IMR-90 (cell line): Measurements from ENCODE around the gene FAM118A. TPM values are rescaled to one million over a fixed set of nuclear protein-coding genes. Genes with fewer than 3 reads are reported as not detected.

Source experiments
- ATAC-seq: fragments of 200-7000 bp; cut with Tn5 transposase; 2 replicates; pipeline ENCODE4 v1.9.1; 2020; ENCODE audit warnings: low read depth, mild to moderate bottlenecking, moderate library complexity
- BruUV-seq: library from RNA; stranded (reverse); fragments of 400-500 nt; replicated peaks from 2 replicates; lab custom pipeline; 2021; lab: Mats Ljungman, UMichigan
- CTCF ChIA-PET: fragments of 300-600 bp; formaldehyde crosslinking; extraction: SDS; loops from one replicate; lab custom pipeline; 2021; ENCODE audit warnings: antibody characterized with exemption; lab: Yijun Ruan, JAX
- POLR2A ChIA-PET: fragments of 300-600 bp; sonication (Branson Sonifier 250); formaldehyde crosslinking; loops from one replicate; lab custom pipeline; 2022; ENCODE audit warnings: antibody characterized with exemption; ENCODE audit not compliant: unreplicated experiment; lab: Charles Lee
- DNase-seq: peaks from one replicate; pipeline ENCODE4 v3.0.0; 2013
- H2AFZ ChIP-seq: replicated peaks from 2 replicates; pipeline ENCODE3; 2013; ENCODE audit warnings: low read length, mild to moderate bottlenecking; ENCODE audit not compliant: poor library complexity
- H2AK5ac ChIP-seq: 2 replicates; pipeline ENCODE4 v1.6.1; 2013; ENCODE audit warnings: low read depth, low read length, inconsistent platforms
- H2AK9ac ChIP-seq: replicated peaks from 2 replicates; pipeline ENCODE3; 2013; ENCODE audit warnings: mild to moderate bottlenecking, low read depth, low read length, moderate library complexity; ENCODE audit not compliant: poor library complexity
- H2BK120ac ChIP-seq: 2 replicates; pipeline ENCODE4 v1.6.1; 2013; ENCODE audit warnings: low read depth, low read length, inconsistent platforms
- H2BK15ac ChIP-seq: 3 replicates; pipeline ENCODE4 v1.6.1; 2013; ENCODE audit warnings: low read depth, low read length, inconsistent platforms
- H2BK20ac ChIP-seq: 2 replicates; pipeline ENCODE4 v1.6.1; 2013; ENCODE audit warnings: low read depth, mild to moderate bottlenecking, inconsistent platforms, low read length, moderate library complexity
- H2BK5ac ChIP-seq: 2 replicates; pipeline ENCODE4 v1.6.1; 2013; ENCODE audit warnings: mild to moderate bottlenecking, low read depth, low read length, inconsistent platforms; ENCODE audit not compliant: poor library complexity, severe bottlenecking
- H3K14ac ChIP-seq: replicated peaks from 2 replicates; pipeline ENCODE4 v1.6.1; 2013; ENCODE audit warnings: low read depth, low read length, inconsistent platforms
- H3K18ac ChIP-seq: 2 replicates; pipeline ENCODE4 v1.6.1; 2013; ENCODE audit warnings: low read depth, low read length, control low read depth
- H3K23ac ChIP-seq: 2 replicates; pipeline ENCODE4 v1.6.1; 2013; ENCODE audit warnings: low read depth, low read length, inconsistent platforms
- H3K27ac ChIP-seq: 2 replicates; pipeline ENCODE4 v1.5.1; 2013; ENCODE audit warnings: mild to moderate bottlenecking, control low read depth, low read length; ENCODE audit not compliant: insufficient read depth
- H3K27me3 ChIP-seq: 2 replicates; pipeline ENCODE4 v1.6.1; 2013; ENCODE audit warnings: low read length; ENCODE audit not compliant: control insufficient read depth, insufficient read depth
- H3K36me3 ChIP-seq: 2 replicates; pipeline ENCODE4 v1.6.1; 2013; ENCODE audit warnings: low read length, mixed read lengths; ENCODE audit not compliant: control insufficient read depth, insufficient read depth
- H3K4ac ChIP-seq: 2 replicates; pipeline ENCODE4 v1.6.1; 2013; ENCODE audit warnings: low read depth, low read length, inconsistent platforms
- H3K4me1 ChIP-seq: 2 replicates; pipeline ENCODE4 v1.6.1; 2013; ENCODE audit warnings: low read length, mixed read lengths; ENCODE audit not compliant: control insufficient read depth, insufficient read depth
- H3K4me2 ChIP-seq: 2 replicates; pipeline ENCODE4 v1.6.1; 2013; ENCODE audit warnings: low read depth, mild to moderate bottlenecking, control low read depth, low read length, moderate library complexity
- H3K4me3 ChIP-seq: 2 replicates; pipeline ENCODE4 v1.5.1; 2013; ENCODE audit warnings: low read depth, mild to moderate bottlenecking, control low read depth, low read length, moderate library complexity; ENCODE audit not compliant: insufficient read depth
- H3K56ac ChIP-seq: 2 replicates; pipeline ENCODE4 v1.6.1; 2013; ENCODE audit warnings: low read length, inconsistent platforms; ENCODE audit not compliant: insufficient read depth; ENCODE audit errors: extremely low read depth
- H3K79me1 ChIP-seq, 2 experiments: 2 replicates each; pipeline ENCODE4 v1.6.1; 2013; ENCODE audit warnings: low read length in 2 of 2, inconsistent platforms in 1 of 2, low read depth in 1 of 2
- H3K9ac ChIP-seq: 2 replicates; pipeline ENCODE4 v1.6.1; 2013; ENCODE audit warnings: low read depth, low read length, control low read depth
- H3K9me1 ChIP-seq: 2 replicates; pipeline ENCODE4 v1.6.1; 2013; ENCODE audit warnings: low read length, inconsistent platforms; ENCODE audit not compliant: insufficient read depth
- H3K9me3 ChIP-seq: 2 replicates; pipeline ENCODE4 v1.6.1; 2013; ENCODE audit warnings: low read length; ENCODE audit not compliant: control insufficient read depth, insufficient read depth
- H4K20me1 ChIP-seq: 2 replicates; pipeline ENCODE4 v1.6.1; 2013; ENCODE audit warnings: low read length, inconsistent platforms; ENCODE audit not compliant: insufficient read depth
- H4K5ac ChIP-seq: 2 replicates; pipeline ENCODE4 v1.6.1; 2013; ENCODE audit warnings: mild to moderate bottlenecking, low read depth, low read length, control low read depth
- H4K8ac ChIP-seq, 2 experiments: 2 replicates each; pipeline ENCODE4 v1.6.1; 2013; ENCODE audit warnings: low read depth in 2 of 2, low read length in 2 of 2, control low read depth in 1 of 2, inconsistent platforms in 1 of 2
- H4K91ac ChIP-seq: 2 replicates; pipeline ENCODE4 v1.6.1; 2013; ENCODE audit warnings: low read depth, low read length, inconsistent platforms; ENCODE audit not compliant: insufficient read depth
- CEBPB ChIP-seq: IDR thresholded peaks from 2 replicates; pipeline ENCODE4 v1.6.1; 2012; ENCODE audit warnings: low read depth, low read length, improper control_type of control experiment
- CHD1 ChIP-seq: IDR thresholded peaks from 2 replicates; pipeline ENCODE4 v1.6.1; 2012; ENCODE audit warnings: low read depth, low read length, improper control_type of control experiment
- FOS ChIP-seq: fragments of 150-350 bp; IDR thresholded peaks from 2 replicates; pipeline ENCODE4 v1.6.1; 2016; ENCODE audit warnings: low read depth, low read length
- MXI1 ChIP-seq: IDR thresholded peaks from 2 replicates; pipeline ENCODE4 v1.6.1; 2012; ENCODE audit warnings: low read depth, mild to moderate bottlenecking, low read length, moderate library complexity, borderline replicate concordance
- POLR2A ChIP-seq: IDR thresholded peaks from 2 replicates; pipeline ENCODE4 v1.6.1; 2012; ENCODE audit warnings: mild to moderate bottlenecking, low read depth, low read length
- RCOR1 ChIP-seq: IDR thresholded peaks from 2 replicates; pipeline ENCODE4 v1.6.1; 2012; ENCODE audit warnings: mild to moderate bottlenecking, low read length, improper control_type of control experiment; ENCODE audit not compliant: insufficient replicate concordance
- RFX5 ChIP-seq: IDR thresholded peaks from 2 replicates; pipeline ENCODE4 v1.8.0; 2012; ENCODE audit warnings: low read depth, mild to moderate bottlenecking, low read length, moderate library complexity
- SMC3 ChIP-seq: fragments of 150-350 bp; IDR thresholded peaks from 2 replicates; pipeline ENCODE4 v1.6.1; 2016; ENCODE audit warnings: low read depth, mild to moderate bottlenecking, antibody characterized with exemption, low read length, moderate library complexity
- WGBS, 2 experiments: methylation state at CpG; one replicate each; pipeline versions ENCODE4 v1.1.5 to v1.1.7; 2013; ENCODE audit warnings: missing lambda C conversion rate in 2 of 2; ENCODE audit not compliant: insufficient read length in 1 of 2; ENCODE audit errors: extremely low coverage in 2 of 2; 5-methylcytosine and 5-hydroxymethylcytosine counted together
- dilution Hi-C: fragments of 300-500 bp; cut with HindIII; formaldehyde crosslinking; loops from one replicate; pipeline ENCODE4 v1.14.3; 2018; ENCODE audit warnings: low sequenced_read_pairs; ENCODE audit not compliant: unreplicated experiment
- in situ Hi-C: fragments of 300-500 bp; cut with MboI; formaldehyde crosslinking; loops from 3 replicates; pipeline ENCODE4 v1.14.3; 2019; ENCODE audit warnings: low sequenced_read_pairs, inconsistent platforms, mixed read lengths
- intact Hi-C: fragments of 100-400 bp; cut with micrococcal nuclease; formaldehyde crosslinking; loops from 2 replicates; pipeline ENCODE4 v1.10.0; 2022
- polyA plus RNA-seq, 3 experiments: library from polyadenylated mRNA; depleted of rRNA; stranded (reverse); fragments of >200 nt; gene quantifications; 2 replicates each; pipeline ENCODE4 v1.2.3, GENCODE V29; 2012; ENCODE audit warnings: low replicate concordance in 1 of 3
- total RNA-seq: library from RNA; depleted of rRNA; stranded (reverse); fragments of >200 nt; gene quantifications from 2 replicates; pipeline ENCODE4 v1.2.3, GENCODE V29; 2012
- TF ChIP-seq, protein P1 (sequence below): conservative IDR thresholded peaks from 2 replicates; pipeline ENCODE4 v1.5.1; 2012; ENCODE audit warnings: mild to moderate bottlenecking, low read depth, low read length, improper control_type of control experiment

Gene FAM118A
- total and polyA plus RNA-seq, 2 of the 4 experiments (the other 2 are of a cell fraction): 20.6 to 95.6 TPM

DNA sequence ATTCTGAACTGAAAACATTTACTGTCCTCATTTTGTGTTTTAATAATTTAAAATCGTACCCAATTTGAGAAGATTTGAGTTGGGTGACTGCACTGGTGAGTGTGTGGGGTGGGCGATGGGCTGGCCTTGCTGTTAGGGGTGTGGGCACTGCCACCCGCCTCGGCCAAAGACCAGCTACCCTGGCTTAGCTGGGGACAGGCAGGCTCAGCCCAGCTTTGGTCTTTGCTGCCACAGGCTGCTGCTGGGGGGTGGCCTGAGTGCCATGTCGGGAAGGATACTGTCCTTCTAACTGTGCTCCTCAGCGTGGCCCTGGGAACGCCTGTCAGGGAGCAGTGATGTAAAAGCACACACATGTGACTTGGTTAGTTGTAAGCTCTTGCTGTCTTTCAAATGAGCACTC is 22.3 kb downstream of the FAM118A start:
- intact Hi-C loops: no loop called here
- no TSS peak for BruUV-seq

More for the DNA sequence above, 22.3 kb downstream of the FAM118A start:
- no peaks in the 10 kb centered on the region for H4K20me1 ChIP-seq
- H3K9me1 ChIP-seq: peaks cover 6% of the 10 kb centered on the region; the same call in 1 of the 2 replicates
- no peaks in the 10 kb centered on the region for H3K27me3 ChIP-seq
- DNase-seq: no peak
- no peak overlapping the region for H2BK5ac ChIP-seq
- H3K23ac ChIP-seq: no peak overlapping the region
- no peak overlapping the region for H3K4me3 ChIP-seq
- H2BK20ac ChIP-seq: no peak overlapping the region
- WGBS, 2 experiments: 100% methylated on average over 1 of the region's 7 CpGs; no CpG with 5 or more reads in 1 of the 2 experiments
- no peak overlapping the region for H4K91ac ChIP-seq
- H2AK5ac ChIP-seq: no peak overlapping the region
- H3K4ac ChIP-seq: no peak overlapping the region
- peaks cover 3 to 8% of the 10 kb centered on the region in 2 experiments; a peak in 1 of 4 replicates for H3K79me1 ChIP-seq
- H2AK9ac ChIP-seq: peak overlapping the region; percentile 34
- CTCF ChIA-PET: no interaction called here
- H3K14ac ChIP-seq: no peak overlapping the region
- TF ChIP-seq MXI1 (no peak), SMC3 (no peak), FOS (no peak), RCOR1 (no peak), POLR2A (no peak), CHD1 (no peak), RFX5 (no peak), CEBPB (no peak)
- TF ChIP-seq, protein P1, sequence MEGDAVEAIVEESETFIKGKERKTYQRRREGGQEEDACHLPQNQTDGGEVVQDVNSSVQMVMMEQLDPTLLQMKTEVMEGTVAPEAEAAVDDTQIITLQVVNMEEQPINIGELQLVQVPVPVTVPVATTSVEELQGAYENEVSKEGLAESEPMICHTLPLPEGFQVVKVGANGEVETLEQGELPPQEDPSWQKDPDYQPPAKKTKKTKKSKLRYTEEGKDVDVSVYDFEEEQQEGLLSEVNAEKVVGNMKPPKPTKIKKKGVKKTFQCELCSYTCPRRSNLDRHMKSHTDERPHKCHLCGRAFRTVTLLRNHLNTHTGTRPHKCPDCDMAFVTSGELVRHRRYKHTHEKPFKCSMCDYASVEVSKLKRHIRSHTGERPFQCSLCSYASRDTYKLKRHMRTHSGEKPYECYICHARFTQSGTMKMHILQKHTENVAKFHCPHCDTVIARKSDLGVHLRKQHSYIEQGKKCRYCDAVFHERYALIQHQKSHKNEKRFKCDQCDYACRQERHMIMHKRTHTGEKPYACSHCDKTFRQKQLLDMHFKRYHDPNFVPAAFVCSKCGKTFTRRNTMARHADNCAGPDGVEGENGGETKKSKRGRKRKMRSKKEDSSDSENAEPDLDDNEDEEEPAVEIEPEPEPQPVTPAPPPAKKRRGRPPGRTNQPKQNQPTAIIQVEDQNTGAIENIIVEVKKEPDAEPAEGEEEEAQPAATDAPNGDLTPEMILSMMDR: no peak
- no peak overlapping the region for H3K27ac ChIP-seq
- in situ Hi-C loops: no loop called here
- H4K8ac ChIP-seq: no peak overlapping the region
- no peak overlapping the region for H3K9ac ChIP-seq
- POLR2A ChIA-PET: no interaction called here
- H3K18ac ChIP-seq: no peak overlapping the region
- dilution Hi-C loops: no loop called here
- H3K4me2 ChIP-seq: no peak overlapping the region
- no peak overlapping the region for H2BK120ac ChIP-seq
- H3K4me1 ChIP-seq: peaks cover 2% of the 10 kb centered on the region; the same call in 1 of the 2 replicates
- H3K9me3 ChIP-seq: no peaks in the 10 kb centered on the region
- no peak overlapping the region for H3K56ac ChIP-seq
- H2AFZ ChIP-seq: no peak overlapping the region
- H3K36me3 ChIP-seq: peaks cover 56% of the 10 kb centered on the region
- no peak for ATAC-seq
- H2BK15ac ChIP-seq: no peak overlapping the region
- H4K5ac ChIP-seq: no peak overlapping the region
